Measurements from ENCODE around the gene MYL5. TPM values are rescaled to one million over a fixed set of nuclear protein-coding genes. Genes with fewer than 3 reads are reported as not detected.

The MYL5 gene
- total and polyA plus RNA-seq, 2 of the 13 experiments (the other 11 are each of a cell fraction or from before 2014, with no cell fraction given), result 6.5 to 16.0 TPM

GRCh38 chr4:658681-659667, 15.4 kb upstream of the MYL5 start (continued):
- peak; percentile 42; the same call in 1 of the 2 replicates for TF ChIP-seq ZSCAN21 (CRISPR knock-in tag; IDR thresholded peaks at IDR 0.05; ENCODE audit: borderline replicate concordance)
- peak; percentile 48; the same call in 1 of the 2 replicates for TF ChIP-seq HOXA7 (CRISPR knock-in tag; IDR thresholded peaks at IDR 0.05)
- TF ChIP-seq SPEN (CRISPR knock-in tag; IDR thresholded peaks at IDR 0.05; ENCODE audit: low read depth), result no peak
- no peak for TF ChIP-seq ZNF496 (CRISPR knock-in tag; IDR thresholded peaks at IDR 0.05; ENCODE audit: insufficient replicate concordance)
- peak; percentile 61; the same call in 1 of the 2 replicates for TF ChIP-seq POGZ (CRISPR knock-in tag; IDR thresholded peaks at IDR 0.05)
- TF ChIP-seq CEBPG (CRISPR knock-in tag; IDR thresholded peaks at IDR 0.05), result no peak
- TF ChIP-seq ZNF75D (CRISPR knock-in tag; IDR thresholded peaks at IDR 0.05; ENCODE audit: borderline replicate concordance), result no peak
- peak; percentile 90 for TF ChIP-seq TCF7 (IDR thresholded peaks at IDR 0.05; ENCODE audit: low read depth)
- TF ChIP-seq SOX5 (CRISPR knock-in tag; IDR thresholded peaks at IDR 0.05; ENCODE audit: borderline replicate concordance), result peak; percentile 63; the same call in 1 of the 2 replicates
- no peak for TF ChIP-seq CENPBD1 (CRISPR knock-in tag; IDR thresholded peaks at IDR 0.05; ENCODE audit: borderline replicate concordance, low read depth)
- TF ChIP-seq ZFP91 (CRISPR knock-in tag; IDR thresholded peaks at IDR 0.05; ENCODE audit: borderline replicate concordance), result peak; percentile 22; the same call in 1 of the 2 replicates
- 0 out of 2 replicates have a peak, but pooled peaks have one; percentile 20 for TF ChIP-seq MLX (CRISPR knock-in tag; IDR thresholded peaks at IDR 0.05)
- peak; percentile 96 for TF ChIP-seq ETV5 (CRISPR knock-in tag; IDR thresholded peaks at IDR 0.05; ENCODE audit: borderline replicate concordance)
- no peak for TF ChIP-seq SIN3A (IDR thresholded peaks at IDR 0.05; ENCODE audit: borderline replicate concordance, low read depth, low read length)
- no peak for TF ChIP-seq AKAP8 (CRISPR knock-in tag; IDR thresholded peaks at IDR 0.05)
- TF ChIP-seq TBX2 (CRISPR knock-in tag; IDR thresholded peaks at IDR 0.05; ENCODE audit: borderline replicate concordance), result peak; percentile 76
- TF ChIP-seq ZNF407 (CRISPR knock-in tag; IDR thresholded peaks at IDR 0.05; ENCODE audit: not compliant biosample characterization), result no peak
